Right lobe of liver (tissue), 4 donors: ENCODE results near the gene DLG3.

Experiments used
- CTCF ChIP-seq, 4 donors: fragments of 200-600 bp in 3 of 4; fragments of 450-650 bp in 1 of 4; IDR thresholded peaks; one replicate each; pipeline versions ENCODE4 v1.5.1 to v1.8.0; 2016 to 2022; ENCODE audit warnings: antibody characterized with exemption in 4 of 4, mild to moderate bottlenecking in 2 of 4
- POLR2A ChIP-seq: fragments of 450-650 bp; IDR thresholded peaks from one replicate; pipeline ENCODE4 v1.6.1; 2017; ENCODE audit warnings: antibody characterized with exemption, mild to moderate bottlenecking
- donor health status: DM: no; HTN: no; CAD: no.
- donor health status: DM: no; HTN: no; CAD: no.
- donor health status: DM: no; HTN: yes; CAD: no.

- TF ChIP-seq CTCF (IDR thresholded peaks at IDR 0.05) = no peak
- TF ChIP-seq POLR2A = no peak
Observed at GRCh38 chrX:70553516-70553915, 108.9 kb downstream of the DLG3 start.
